Body of pancreas (tissue), 4 donors: Measurements from ENCODE around the gene NHERF2.

ENCODE experiments used
- CTCF ChIP-seq, 7 experiments: fragments of 450-650 bp in 4 of 7; fragments of 200-600 bp in 3 of 7; sonication (generic) in 3 of 7; IDR thresholded peaks; one replicate each; pipeline ENCODE4 v1.5.1; 2016 to 2019; ENCODE audit warnings: antibody characterized with exemption in 7 of 7
- POLR2A ChIP-seq, 3 donors: fragments of 450-650 bp; IDR thresholded peaks; one replicate each; pipeline ENCODE4 v1.6.1; 2016; ENCODE audit warnings: antibody characterized with exemption in 3 of 3, mild to moderate bottlenecking in 2 of 3

GRCh38 chr16:2026461-2027023 lies at the start of gene NHERF2:
- TF ChIP-seq CTCF (IDR thresholded peaks at IDR 0.05) = no peak
- TF ChIP-seq POLR2A (IDR thresholded peaks at IDR 0.05) = no peak
